Measurements from ENCODE around the gene SPINK2.

GRCh38 chr4:56788081-56788480, 33.4 kb downstream of the SPINK2 start:
- no peak for TF ChIP-seq CTCF (IDR thresholded peaks at IDR 0.05; ENCODE audit: low read depth, low read length, poor library complexity, severe bottlenecking)
- TF ChIP-seq EZH2phosphoT487 (IDR thresholded peaks at IDR 0.05; ENCODE audit: borderline replicate concordance, low read length): no peak
